IMR-90 (cell line): ENCODE results near the gene ARFGAP3. TPM values are rescaled to one million over a fixed set of nuclear protein-coding genes. Genes with fewer than 3 reads are reported as not detected.

Experiments
- ATAC-seq: fragments of 200-7000 bp; cut with Tn5 transposase; 2 replicates; pipeline ENCODE4 v1.9.1; 2020; ENCODE audit warnings: low read depth, mild to moderate bottlenecking, moderate library complexity
- BruUV-seq: library from RNA; stranded (reverse); fragments of 400-500 nt; replicated peaks from 2 replicates; lab custom pipeline; 2021; lab: Mats Ljungman, UMichigan
- CTCF ChIA-PET: fragments of 300-600 bp; formaldehyde crosslinking; extraction: SDS; loops from one replicate; lab custom pipeline; 2021; ENCODE audit warnings: antibody characterized with exemption; lab: Yijun Ruan, JAX
- POLR2A ChIA-PET: fragments of 300-600 bp; sonication (Branson Sonifier 250); formaldehyde crosslinking; loops from one replicate; lab custom pipeline; 2022; ENCODE audit warnings: antibody characterized with exemption; ENCODE audit not compliant: unreplicated experiment; lab: Charles Lee
- DNase-seq: peaks from one replicate; pipeline ENCODE4 v3.0.0; 2013
- H2AFZ ChIP-seq: replicated peaks from 2 replicates; pipeline ENCODE3; 2013; ENCODE audit warnings: low read length, mild to moderate bottlenecking; ENCODE audit not compliant: poor library complexity
- H2AK5ac ChIP-seq: 2 replicates; pipeline ENCODE4 v1.6.1; 2013; ENCODE audit warnings: low read depth, low read length, inconsistent platforms
- H2AK9ac ChIP-seq: replicated peaks from 2 replicates; pipeline ENCODE3; 2013; ENCODE audit warnings: mild to moderate bottlenecking, low read depth, low read length, moderate library complexity; ENCODE audit not compliant: poor library complexity
- H2BK120ac ChIP-seq: 2 replicates; pipeline ENCODE4 v1.6.1; 2013; ENCODE audit warnings: low read depth, low read length, inconsistent platforms
- H2BK15ac ChIP-seq: 3 replicates; pipeline ENCODE4 v1.6.1; 2013; ENCODE audit warnings: low read depth, low read length, inconsistent platforms
- H2BK20ac ChIP-seq: 2 replicates; pipeline ENCODE4 v1.6.1; 2013; ENCODE audit warnings: low read depth, mild to moderate bottlenecking, inconsistent platforms, low read length, moderate library complexity
- H2BK5ac ChIP-seq: 2 replicates; pipeline ENCODE4 v1.6.1; 2013; ENCODE audit warnings: mild to moderate bottlenecking, low read depth, low read length, inconsistent platforms; ENCODE audit not compliant: poor library complexity, severe bottlenecking
- H3K14ac ChIP-seq: replicated peaks from 2 replicates; pipeline ENCODE4 v1.6.1; 2013; ENCODE audit warnings: low read depth, low read length, inconsistent platforms
- H3K18ac ChIP-seq: 2 replicates; pipeline ENCODE4 v1.6.1; 2013; ENCODE audit warnings: low read depth, low read length, control low read depth
- H3K23ac ChIP-seq: 2 replicates; pipeline ENCODE4 v1.6.1; 2013; ENCODE audit warnings: low read depth, low read length, inconsistent platforms
- H3K27ac ChIP-seq: 2 replicates; pipeline ENCODE4 v1.5.1; 2013; ENCODE audit warnings: mild to moderate bottlenecking, control low read depth, low read length; ENCODE audit not compliant: insufficient read depth
- H3K27me3 ChIP-seq: 2 replicates; pipeline ENCODE4 v1.6.1; 2013; ENCODE audit warnings: low read length; ENCODE audit not compliant: control insufficient read depth, insufficient read depth
- H3K36me3 ChIP-seq: 2 replicates; pipeline ENCODE4 v1.6.1; 2013; ENCODE audit warnings: low read length, mixed read lengths; ENCODE audit not compliant: control insufficient read depth, insufficient read depth
- H3K4ac ChIP-seq: 2 replicates; pipeline ENCODE4 v1.6.1; 2013; ENCODE audit warnings: low read depth, low read length, inconsistent platforms
- H3K4me1 ChIP-seq: 2 replicates; pipeline ENCODE4 v1.6.1; 2013; ENCODE audit warnings: low read length, mixed read lengths; ENCODE audit not compliant: control insufficient read depth, insufficient read depth
- H3K4me2 ChIP-seq: 2 replicates; pipeline ENCODE4 v1.6.1; 2013; ENCODE audit warnings: low read depth, mild to moderate bottlenecking, control low read depth, low read length, moderate library complexity
- H3K4me3 ChIP-seq: 2 replicates; pipeline ENCODE4 v1.5.1; 2013; ENCODE audit warnings: low read depth, mild to moderate bottlenecking, control low read depth, low read length, moderate library complexity; ENCODE audit not compliant: insufficient read depth
- H3K56ac ChIP-seq: 2 replicates; pipeline ENCODE4 v1.6.1; 2013; ENCODE audit warnings: low read length, inconsistent platforms; ENCODE audit not compliant: insufficient read depth; ENCODE audit errors: extremely low read depth
- H3K79me1 ChIP-seq, 2 experiments: 2 replicates each; pipeline ENCODE4 v1.6.1; 2013; ENCODE audit warnings: low read length in 2 of 2, inconsistent platforms in 1 of 2, low read depth in 1 of 2
- H3K9ac ChIP-seq: 2 replicates; pipeline ENCODE4 v1.6.1; 2013; ENCODE audit warnings: low read depth, low read length, control low read depth
- H3K9me1 ChIP-seq: 2 replicates; pipeline ENCODE4 v1.6.1; 2013; ENCODE audit warnings: low read length, inconsistent platforms; ENCODE audit not compliant: insufficient read depth
- H3K9me3 ChIP-seq: 2 replicates; pipeline ENCODE4 v1.6.1; 2013; ENCODE audit warnings: low read length; ENCODE audit not compliant: control insufficient read depth, insufficient read depth
- H4K20me1 ChIP-seq: 2 replicates; pipeline ENCODE4 v1.6.1; 2013; ENCODE audit warnings: low read length, inconsistent platforms; ENCODE audit not compliant: insufficient read depth
- H4K5ac ChIP-seq: 2 replicates; pipeline ENCODE4 v1.6.1; 2013; ENCODE audit warnings: mild to moderate bottlenecking, low read depth, low read length, control low read depth
- H4K8ac ChIP-seq, 2 experiments: 2 replicates each; pipeline ENCODE4 v1.6.1; 2013; ENCODE audit warnings: low read depth in 2 of 2, low read length in 2 of 2, control low read depth in 1 of 2, inconsistent platforms in 1 of 2
- H4K91ac ChIP-seq: 2 replicates; pipeline ENCODE4 v1.6.1; 2013; ENCODE audit warnings: low read depth, low read length, inconsistent platforms; ENCODE audit not compliant: insufficient read depth
- BHLHE40 ChIP-seq: fragments of 150-350 bp; IDR thresholded peaks from 2 replicates; pipeline ENCODE4 v1.6.1; 2016; ENCODE audit warnings: mild to moderate bottlenecking, low read depth, low read length
- CEBPB ChIP-seq: IDR thresholded peaks from 2 replicates; pipeline ENCODE4 v1.6.1; 2012; ENCODE audit warnings: low read depth, low read length, improper control_type of control experiment
- CHD1 ChIP-seq: IDR thresholded peaks from 2 replicates; pipeline ENCODE4 v1.6.1; 2012; ENCODE audit warnings: low read depth, low read length, improper control_type of control experiment
- CTCF ChIP-seq: conservative IDR thresholded peaks from 2 replicates; pipeline ENCODE4 v1.5.1; 2012; ENCODE audit warnings: mild to moderate bottlenecking, low read depth, low read length, improper control_type of control experiment
- ELK1 ChIP-seq: fragments of 150-350 bp; IDR thresholded peaks from 2 replicates; pipeline ENCODE4 v1.6.1; 2016; ENCODE audit warnings: low read depth, mild to moderate bottlenecking, low read length, moderate library complexity, borderline replicate concordance
- MAZ ChIP-seq: IDR thresholded peaks from 2 replicates; pipeline ENCODE4 v1.6.1; 2012; ENCODE audit warnings: low read depth, mild to moderate bottlenecking, low read length, improper control_type of control experiment, moderate library complexity, borderline replicate concordance
- RAD21 ChIP-seq: IDR thresholded peaks from 2 replicates; pipeline ENCODE4 v1.6.1; 2012; ENCODE audit warnings: low read length, improper control_type of control experiment
- RCOR1 ChIP-seq: IDR thresholded peaks from 2 replicates; pipeline ENCODE4 v1.6.1; 2012; ENCODE audit warnings: mild to moderate bottlenecking, low read length, improper control_type of control experiment; ENCODE audit not compliant: insufficient replicate concordance
- SMC3 ChIP-seq: fragments of 150-350 bp; IDR thresholded peaks from 2 replicates; pipeline ENCODE4 v1.6.1; 2016; ENCODE audit warnings: low read depth, mild to moderate bottlenecking, antibody characterized with exemption, low read length, moderate library complexity
- USF2 ChIP-seq: fragments of 150-350 bp; IDR thresholded peaks from 2 replicates; pipeline ENCODE4 v1.6.1; 2017; ENCODE audit warnings: mild to moderate bottlenecking, antibody characterized with exemption, low read length, low read depth
- WGBS, 2 experiments: methylation state at CpG; one replicate each; pipeline versions ENCODE4 v1.1.5 to v1.1.7; 2013; ENCODE audit warnings: missing lambda C conversion rate in 2 of 2; ENCODE audit not compliant: insufficient read length in 1 of 2; ENCODE audit errors: extremely low coverage in 2 of 2; 5-methylcytosine and 5-hydroxymethylcytosine counted together
- dilution Hi-C: fragments of 300-500 bp; cut with HindIII; formaldehyde crosslinking; loops from one replicate; pipeline ENCODE4 v1.14.3; 2018; ENCODE audit warnings: low sequenced_read_pairs; ENCODE audit not compliant: unreplicated experiment
- in situ Hi-C: fragments of 300-500 bp; cut with MboI; formaldehyde crosslinking; loops from 3 replicates; pipeline ENCODE4 v1.14.3; 2019; ENCODE audit warnings: low sequenced_read_pairs, inconsistent platforms, mixed read lengths
- intact Hi-C: fragments of 100-400 bp; cut with micrococcal nuclease; formaldehyde crosslinking; loops from 2 replicates; pipeline ENCODE4 v1.10.0; 2022
- polyA plus RNA-seq, 3 experiments: library from polyadenylated mRNA; depleted of rRNA; stranded (reverse); fragments of >200 nt; gene quantifications; 2 replicates each; pipeline ENCODE4 v1.2.3, GENCODE V29; 2012; ENCODE audit warnings: low replicate concordance in 1 of 3
- total RNA-seq: library from RNA; depleted of rRNA; stranded (reverse); fragments of >200 nt; gene quantifications from 2 replicates; pipeline ENCODE4 v1.2.3, GENCODE V29; 2012

ARFGAP3 gene
- total and polyA plus RNA-seq, 2 of the 4 experiments (the other 2 are of a cell fraction) = 50.0 to 70.1 TPM

GRCh38 chr22:42786606-42787356 is 70.3 kb downstream of the ARFGAP3 start (continued):
- no peak for TF ChIP-seq USF2

- Histone ChIP-seq H4K5ac (no peak overlapping the region), H4K8ac (no peak overlapping the region), H2BK5ac (no peak overlapping the region), H3K14ac (no peak overlapping the region), H3K56ac (no peak overlapping the region), H2AFZ (no peak overlapping the region), H3K23ac (no peak overlapping the region), H3K4ac (no peak overlapping the region), H3K18ac (no peak overlapping the region), H3K9me3 (no peaks in the 10 kb centered on the region), H4K91ac (no peak overlapping the region), H3K27ac (no peak overlapping the region), H3K9me1 (peaks cover 7% of the 10 kb centered on the region), H4K20me1 (peaks cover 3% of the 10 kb centered on the region; the same call in 1 of the 2 replicates), H3K79me1 (no peaks in the 10 kb centered on the region; a peak in 1 of 4 replicates), H3K27me3 (no peaks in the 10 kb centered on the region), H3K4me1 (peaks cover 6% of the 10 kb centered on the region), H2AK5ac (no peak overlapping the region), H3K36me3 (no peaks in the 10 kb centered on the region), H2BK120ac (no peak overlapping the region), H2BK20ac (no peak overlapping the region), H2AK9ac (no peak overlapping the region), H3K4me2 (no peak overlapping the region), H2BK15ac (no peak overlapping the region), H3K9ac (no peak overlapping the region), H3K4me3 (no peak overlapping the region)
- CTCF ChIA-PET = no interaction called here
- POLR2A ChIA-PET = no interaction called here
- DNase-seq (no peak), ATAC-seq (no peak)
- dilution Hi-C loops (no loop called here), intact Hi-C loops (no loop called here), in situ Hi-C loops (loop anchor here (10.0 kb wide), 1 partner anchor 121 kb away; no protein-coding TSS in a partner anchor)
- no TSS peak for BruUV-seq
- WGBS, 2 experiments = 86% methylated on average over 10 of the region's 20 CpGs; no CpG with 5 or more reads in 1 of the 2 experiments
- TF ChIP-seq CTCF = no peak
- no peak for TF ChIP-seq CHD1
- TF ChIP-seq SMC3 = no peak
- TF ChIP-seq CEBPB = no peak
- no peak for TF ChIP-seq RCOR1
- TF ChIP-seq MAZ = no peak
- no peak for TF ChIP-seq ELK1
- TF ChIP-seq BHLHE40 = no peak
- TF ChIP-seq RAD21 = no peak
These were observed 71.2 kb downstream of the ARFGAP3 start for GRCh38 chr22:42785706-42786499.
